GM12878 (cell line): ENCODE measurements around the gene TMC2. TPM values are rescaled to one million over a fixed set of nuclear protein-coding genes. Genes with fewer than 3 reads are reported as not detected.

ENCODE experiments used
- ATAC-seq: fragments of 200-7000 bp; cut with Tn5 transposase; 3 replicates; pipeline ENCODE4 v1.9.1; 2020; ENCODE audit warnings: mild to moderate bottlenecking, moderate library complexity
- BruUV-seq: library from RNA; stranded (reverse); fragments of 400-500 nt; replicated peaks from 2 replicates; lab custom pipeline; 2021; lab: Mats Ljungman, UMichigan
- CTCF ChIA-PET: fragments of 300-600 bp; sonication (Branson Sonifier 250); formaldehyde crosslinking; extraction: SDS; loops from one replicate; lab custom pipeline; 2021; ENCODE audit warnings: inconsistent platforms; lab: Yijun Ruan, JAX
- POLR2A ChIA-PET: fragments of 350-600 bp; formaldehyde crosslinking; extraction: SDS; loops from one replicate; lab custom pipeline; 2021; ENCODE audit warnings: inconsistent platforms; lab: Charles Lee
- RAD21 ChIA-PET: fragments of 300-600 bp; sonication (Branson Sonifier 250); formaldehyde crosslinking; loops from one replicate; lab custom pipeline; 2023; ENCODE audit warnings: antibody characterized with exemption; ENCODE audit not compliant: unreplicated experiment; lab: Charles Lee
- SMC1A ChIA-PET: fragments of 300-600 bp; sonication (Branson Sonifier 250); formaldehyde crosslinking; loops from one replicate; lab custom pipeline; 2023; ENCODE audit not compliant: unreplicated experiment, uncharacterized antibody; lab: Charles Lee
- DNase-seq: peaks from one replicate; pipeline ENCODE4 v3.0.0-alpha.2; 2011; ENCODE audit warnings: low read depth, low spot score
- FAIRE-seq: peaks from 3 replicates; lab custom pipeline; 2011; peaks lifted over from hg19 to GRCh38; lab: Jason Lieb, UNC
- H2AFZ ChIP-seq: 2 replicates; pipeline ENCODE4 v1.6.0; 2011; ENCODE audit warnings: low read depth, low read length, control low read depth; ENCODE audit not compliant: control insufficient read depth
- H3K27ac ChIP-seq: 2 replicates; pipeline ENCODE4 v1.5.1; 2011; ENCODE audit warnings: control low read depth; ENCODE audit not compliant: control insufficient read depth, insufficient read depth
- H3K27me3 ChIP-seq, 2 experiments: replicated peaks in 1 of 2; 2 replicates each; pipeline versions ENCODE4 v1.6.0 to v1.6.1; 2011; ENCODE audit warnings: low read length in 1 of 2; ENCODE audit not compliant: control insufficient read depth in 2 of 2, insufficient read depth in 2 of 2
- H3K36me3 ChIP-seq, 2 experiments: 2 replicates each; pipeline ENCODE4 v1.5.1; 2011; ENCODE audit warnings: low read length in 1 of 2; ENCODE audit not compliant: control insufficient read depth in 2 of 2, insufficient read depth in 2 of 2
- H3K4me1 ChIP-seq: 2 replicates; pipeline ENCODE4 v1.6.1; 2011; ENCODE audit warnings: mild to moderate bottlenecking, low read length, moderate library complexity, mixed read lengths; ENCODE audit not compliant: control insufficient read depth, insufficient read depth
- H3K4me2 ChIP-seq: 2 replicates; pipeline ENCODE4 v1.6.0; 2011; ENCODE audit warnings: control low read depth; ENCODE audit not compliant: control insufficient read depth, insufficient read depth
- H3K4me3 ChIP-seq: fragments of 200-600 bp; sonication (generic); 2 replicates; pipeline ENCODE4 v1.5.1; 2016
- H3K79me2 ChIP-seq: 2 replicates; pipeline ENCODE4 v1.6.0; 2011; ENCODE audit warnings: low read length; ENCODE audit not compliant: control insufficient read depth, insufficient read depth
- H3K9ac ChIP-seq: 2 replicates; pipeline ENCODE4 v1.8.0; 2011; ENCODE audit warnings: low read length, control low read depth, mixed read lengths; ENCODE audit not compliant: control insufficient read depth, insufficient read depth
- H3K9me3 ChIP-seq: replicated peaks from 3 replicates; pipeline ENCODE4 v1.5.1; 2011; ENCODE audit warnings: mild to moderate bottlenecking, low read length; ENCODE audit not compliant: control insufficient read depth, insufficient read depth
- H4K20me1 ChIP-seq: 2 replicates; pipeline ENCODE4 v1.6.0; 2011; ENCODE audit not compliant: control insufficient read depth, insufficient read depth
- BCL11A ChIP-seq: IDR thresholded peaks from 2 replicates; pipeline ENCODE4 v1.6.1; 2011; ENCODE audit warnings: low read depth, low read length
- HCFC1 ChIP-seq: fragments of 150-350 bp; IDR thresholded peaks from 2 replicates; pipeline ENCODE4 v1.6.1; 2014; ENCODE audit warnings: low read length
- JUND ChIP-seq: IDR thresholded peaks from 2 replicates; pipeline ENCODE4 v1.6.1; 2012; ENCODE audit warnings: low read depth, mild to moderate bottlenecking, low read length, improper control_type of control experiment, moderate library complexity
- NFYA ChIP-seq: IDR thresholded peaks from 2 replicates; pipeline ENCODE4 v1.6.1; 2011; ENCODE audit warnings: low read depth, mild to moderate bottlenecking, low read length, improper control_type of control experiment, borderline replicate concordance
- POLR2A ChIP-seq: IDR thresholded peaks from 2 replicates; pipeline ENCODE4 v1.6.1; 2011; ENCODE audit warnings: low read depth, mild to moderate bottlenecking, low read length
- RB1 ChIP-seq: fragments of 450-650 bp; formaldehyde crosslinking; IDR thresholded peaks from 2 replicates; pipeline ENCODE4 v1.6.1; 2017; ENCODE audit warnings: mild to moderate bottlenecking, borderline replicate concordance
- RUNX3 ChIP-seq: IDR thresholded peaks from 2 replicates; pipeline ENCODE4 v1.6.1; 2012; ENCODE audit warnings: low read length, inconsistent platforms
- SMC3 ChIP-seq: IDR thresholded peaks from 2 replicates; pipeline ENCODE4 v1.6.1; 2011; ENCODE audit warnings: low read length, improper control_type of control experiment, borderline replicate concordance
- SP1 ChIP-seq: IDR thresholded peaks from one replicate; pipeline ENCODE4 v1.6.1; 2011; ENCODE audit warnings: low read depth, low read length
- WRNIP1 ChIP-seq: IDR thresholded peaks from 2 replicates; pipeline ENCODE4 v1.6.1; 2011; ENCODE audit warnings: low read depth, low read length, improper control_type of control experiment, borderline replicate concordance
- WGBS: methylation state at CpG from one replicate; pipeline ENCODE4 v1.1.6; 2016; ENCODE audit warnings: low lambda C conversion rate; ENCODE audit not compliant: insufficient replicate concordance, insufficient coverage; ENCODE audit errors: missing lambda C conversion rate; 5-methylcytosine and 5-hydroxymethylcytosine counted together
- in situ Hi-C: fragments of 300-500 bp; cut with MboI; formaldehyde crosslinking; loops from 9 replicates; pipeline ENCODE4 v1.14.3; 2018; ENCODE audit warnings: mixed read lengths
- intact Hi-C: fragments of 100-400 bp; cut with micrococcal nuclease; formaldehyde crosslinking; loops from one replicate; pipeline ENCODE4 v1.14.2; 2022; ENCODE audit not compliant: unreplicated experiment
- polyA plus RNA-seq, 11 experiments: library from polyadenylated mRNA; depleted of rRNA in 4 of 11; unstranded in 6 of 11; stranded (reverse) in 5 of 11; fragments of >200 nt; fragmentation: Nextera tagmentation in 4 of 11; fragmentation: Illumina TruSeq in 1 of 11; extraction: Ambion mirVana in 4 of 11; extraction: Trizol in 1 of 11; gene quantifications; 1 replicate in 1 of 11; 2 replicates in 10 of 11; pipeline versions ENCODE4 v1.2.1 to v1.2.3, GENCODE V29; 2011 to 2016; ENCODE audit warnings: inconsistent platforms in 2 of 11, missing spikeins in 2 of 11, low read depth in 1 of 11
- total RNA-seq, 4 experiments: library from RNA; depleted of rRNA in 3 of 4; stranded (reverse); fragments of >200 nt in 3 of 4; fragmentation: Illumina TruSeq in 1 of 4; extraction: Trizol in 1 of 4; gene quantifications; 2 replicates each; pipeline versions ENCODE4 v1.2.1 to v1.2.3, GENCODE V29; 2013 to 2021
- TF ChIP-seq, protein P1 (sequence below): IDR thresholded peaks from 2 replicates; pipeline ENCODE4 v1.6.1; 2012; ENCODE audit warnings: mild to moderate bottlenecking, low read depth, low read length

Gene TMC2
- total and polyA plus RNA-seq, 10 of the 15 experiments (the other 5 are each of a cell fraction or from before 2014, with no cell fraction given) = 0.08 TPM; not detected in 9

DNA sequence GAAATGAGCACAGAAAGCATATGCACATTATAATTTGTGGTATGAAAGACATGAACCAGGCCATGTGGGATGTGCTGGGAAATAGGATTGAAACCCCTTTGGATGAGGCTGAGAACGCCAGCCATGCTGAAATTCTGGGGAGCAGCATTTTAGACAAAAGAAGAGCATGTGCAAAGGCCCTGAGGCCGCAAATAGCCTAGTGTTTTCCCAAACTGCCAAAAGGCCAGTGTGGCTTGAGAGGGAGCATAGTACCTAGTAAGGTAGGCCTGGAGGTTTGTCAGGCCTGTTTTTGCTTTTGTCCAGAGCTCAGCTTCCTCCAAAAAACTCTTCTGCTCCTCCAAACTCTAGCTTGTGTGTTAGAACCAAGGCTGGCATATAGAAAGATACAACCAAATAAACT, 58.7 kb downstream of the TMC2 start:
- TF ChIP-seq BCL11A (no peak), NFYA (no peak), WRNIP1 (no peak), SP1 (no peak), JUND (no peak), POLR2A (no peak), RUNX3 (no peak), RB1 (no peak), HCFC1 (no peak), SMC3 (no peak)
- TF ChIP-seq, protein P1, sequence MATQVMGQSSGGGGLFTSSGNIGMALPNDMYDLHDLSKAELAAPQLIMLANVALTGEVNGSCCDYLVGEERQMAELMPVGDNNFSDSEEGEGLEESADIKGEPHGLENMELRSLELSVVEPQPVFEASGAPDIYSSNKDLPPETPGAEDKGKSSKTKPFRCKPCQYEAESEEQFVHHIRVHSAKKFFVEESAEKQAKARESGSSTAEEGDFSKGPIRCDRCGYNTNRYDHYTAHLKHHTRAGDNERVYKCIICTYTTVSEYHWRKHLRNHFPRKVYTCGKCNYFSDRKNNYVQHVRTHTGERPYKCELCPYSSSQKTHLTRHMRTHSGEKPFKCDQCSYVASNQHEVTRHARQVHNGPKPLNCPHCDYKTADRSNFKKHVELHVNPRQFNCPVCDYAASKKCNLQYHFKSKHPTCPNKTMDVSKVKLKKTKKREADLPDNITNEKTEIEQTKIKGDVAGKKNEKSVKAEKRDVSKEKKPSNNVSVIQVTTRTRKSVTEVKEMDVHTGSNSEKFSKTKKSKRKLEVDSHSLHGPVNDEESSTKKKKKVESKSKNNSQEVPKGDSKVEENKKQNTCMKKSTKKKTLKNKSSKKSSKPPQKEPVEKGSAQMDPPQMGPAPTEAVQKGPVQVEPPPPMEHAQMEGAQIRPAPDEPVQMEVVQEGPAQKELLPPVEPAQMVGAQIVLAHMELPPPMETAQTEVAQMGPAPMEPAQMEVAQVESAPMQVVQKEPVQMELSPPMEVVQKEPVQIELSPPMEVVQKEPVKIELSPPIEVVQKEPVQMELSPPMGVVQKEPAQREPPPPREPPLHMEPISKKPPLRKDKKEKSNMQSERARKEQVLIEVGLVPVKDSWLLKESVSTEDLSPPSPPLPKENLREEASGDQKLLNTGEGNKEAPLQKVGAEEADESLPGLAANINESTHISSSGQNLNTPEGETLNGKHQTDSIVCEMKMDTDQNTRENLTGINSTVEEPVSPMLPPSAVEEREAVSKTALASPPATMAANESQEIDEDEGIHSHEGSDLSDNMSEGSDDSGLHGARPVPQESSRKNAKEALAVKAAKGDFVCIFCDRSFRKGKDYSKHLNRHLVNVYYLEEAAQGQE = no peak
- Histone ChIP-seq H3K79me2 (no peaks in the 10 kb centered on the region), H3K9ac (no peak overlapping the region), H3K4me3 (no peak overlapping the region), H2AFZ (no peak overlapping the region), H3K9me3 (no peaks in the 10 kb centered on the region), H3K27ac (no peak overlapping the region), H3K36me3 (no peaks in the 10 kb centered on the region), H4K20me1 (no peaks in the 10 kb centered on the region; the same call in 1 of the 2 replicates), H3K4me1 (no peaks in the 10 kb centered on the region), H3K4me2 (no peak overlapping the region), H3K27me3 (no peaks in the 10 kb centered on the region; a peak in 1 of 4 replicates)
- in situ Hi-C loops (no loop called here), intact Hi-C loops (no loop called here)
- 24% methylated on average over 2 of the region's 2 CpGs for WGBS
- ChIA-PET POLR2A (no interaction called here), CTCF (no interaction called here), RAD21 (no interaction called here), SMC1A (no interaction called here)
- FAIRE-seq (no peak), DNase-seq (no peak), ATAC-seq (no peak)
- BruUV-seq = no TSS peak
